Lower leg skin (tissue), 4 donors: Measurements from ENCODE around the gene TMEM89. TPM values are rescaled to one million over a fixed set of nuclear protein-coding genes. Genes with fewer than 3 reads are reported as not detected.

Source experiments
- DNase-seq, 2 donors: peaks; one replicate each; pipeline ENCODE4 v3.0.0-alpha.2; 2019; ENCODE audit warnings: low spot score in 2 of 2
- H3K4me3 ChIP-seq: fragments of 200-600 bp; sonication (generic); 2 replicates; pipeline ENCODE4 v1.5.1; 2017; ENCODE audit warnings: mild to moderate bottlenecking, low read depth; ENCODE audit not compliant: poor library complexity, severe bottlenecking
- POLR2A ChIP-seq, 2 donors: fragments of 450-650 bp; IDR thresholded peaks; one replicate each; pipeline ENCODE4 v1.6.1; 2016 to 2017; ENCODE audit warnings: antibody characterized with exemption in 2 of 2, mild to moderate bottlenecking in 1 of 2, moderate library complexity in 1 of 2
- WGBS, 2 donors: methylation state at CpG; one replicate each; pipeline ENCODE4 v1.1.5; 2018; 5-methylcytosine and 5-hydroxymethylcytosine counted together
- intact Hi-C: fragments of 100-400 bp; cut with DNase I; formaldehyde crosslinking; loops from one replicate; pipeline ENCODE4 v1.15.0; 2023; ENCODE audit warnings: low total_unique reads
- total RNA-seq, 4 donors: library from RNA; depleted of rRNA; stranded (reverse); fragments of >200 nt; gene quantifications; one replicate each; pipeline ENCODE4 v1.1.0, GENCODE V29; 2016
- TF ChIP-seq, protein P1 (sequence below), 3 donors: fragments of 450-650 bp; IDR thresholded peaks; one replicate each; pipeline ENCODE4 v1.5.1; 2016; ENCODE audit warnings: antibody characterized with exemption in 3 of 3, mild to moderate bottlenecking in 3 of 3, moderate library complexity in 2 of 3

TMEM89 gene
- total RNA-seq, 4 donors from 2014 or later = not detected

DNA sequence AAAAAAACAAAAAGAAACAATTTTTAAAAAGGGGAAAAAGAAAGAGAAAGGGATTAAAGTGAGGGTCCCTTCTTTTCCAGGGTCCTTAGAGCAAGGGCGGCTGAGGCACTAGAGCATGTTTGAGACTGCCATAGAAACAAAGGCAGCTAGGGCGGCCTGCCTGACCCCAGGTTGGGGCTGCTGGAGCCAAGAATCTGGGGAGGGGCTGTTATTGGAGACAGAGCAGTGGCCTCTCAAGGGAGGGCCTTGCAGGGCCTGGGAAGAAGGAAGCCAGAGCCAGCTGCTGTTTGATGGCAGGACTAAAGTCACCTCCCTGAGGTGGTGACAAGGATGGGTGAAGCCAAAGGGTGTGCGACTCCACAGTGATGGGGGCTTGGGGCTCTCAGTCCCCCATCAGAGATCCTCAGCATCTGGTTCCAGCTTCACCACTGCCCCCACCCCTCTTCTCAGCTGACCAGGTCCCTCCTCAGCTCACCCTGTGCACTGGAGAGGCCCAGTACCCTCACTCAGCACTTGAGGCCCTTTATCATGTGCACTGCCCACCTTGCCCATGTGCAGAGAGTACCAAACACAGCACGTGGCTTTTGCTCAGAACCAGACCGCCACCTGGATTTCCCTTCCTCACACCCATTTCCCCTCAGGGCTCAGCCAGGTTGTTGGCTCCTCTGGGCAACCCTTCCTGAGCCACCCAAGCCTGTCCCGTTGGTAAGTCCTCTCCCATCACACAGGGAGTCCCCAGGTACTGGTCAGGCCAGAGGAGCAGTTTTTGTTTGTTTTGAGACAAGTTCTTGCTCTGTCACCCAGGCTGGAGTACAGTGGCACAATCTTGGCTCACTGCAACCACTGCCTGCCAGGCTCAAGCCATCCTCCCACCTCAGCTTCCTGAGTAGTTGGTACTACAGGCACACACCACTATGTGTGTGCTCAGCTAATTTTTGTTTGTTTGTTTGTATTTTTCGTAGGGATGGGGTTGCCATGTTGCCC lies 1.7 kb downstream of the TMEM89 start:
- H3K4me3 ChIP-seq = no peak overlapping the region
- intact Hi-C loops = no loop called here
- whole genome bisulfite sequencing, 2 donors = 81 to 87% methylated on average over 7 of the region's 7 CpGs
- no peak for DNase-seq
- no peak for TF ChIP-seq POLR2A (IDR thresholded peaks at IDR 0.05)
- TF ChIP-seq, protein P1, sequence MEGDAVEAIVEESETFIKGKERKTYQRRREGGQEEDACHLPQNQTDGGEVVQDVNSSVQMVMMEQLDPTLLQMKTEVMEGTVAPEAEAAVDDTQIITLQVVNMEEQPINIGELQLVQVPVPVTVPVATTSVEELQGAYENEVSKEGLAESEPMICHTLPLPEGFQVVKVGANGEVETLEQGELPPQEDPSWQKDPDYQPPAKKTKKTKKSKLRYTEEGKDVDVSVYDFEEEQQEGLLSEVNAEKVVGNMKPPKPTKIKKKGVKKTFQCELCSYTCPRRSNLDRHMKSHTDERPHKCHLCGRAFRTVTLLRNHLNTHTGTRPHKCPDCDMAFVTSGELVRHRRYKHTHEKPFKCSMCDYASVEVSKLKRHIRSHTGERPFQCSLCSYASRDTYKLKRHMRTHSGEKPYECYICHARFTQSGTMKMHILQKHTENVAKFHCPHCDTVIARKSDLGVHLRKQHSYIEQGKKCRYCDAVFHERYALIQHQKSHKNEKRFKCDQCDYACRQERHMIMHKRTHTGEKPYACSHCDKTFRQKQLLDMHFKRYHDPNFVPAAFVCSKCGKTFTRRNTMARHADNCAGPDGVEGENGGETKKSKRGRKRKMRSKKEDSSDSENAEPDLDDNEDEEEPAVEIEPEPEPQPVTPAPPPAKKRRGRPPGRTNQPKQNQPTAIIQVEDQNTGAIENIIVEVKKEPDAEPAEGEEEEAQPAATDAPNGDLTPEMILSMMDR (IDR thresholded peaks at IDR 0.05) = no peak

GRCh38 chr3:48617559-48617958 lies 4.0 kb downstream of the TMEM89 start:
- no peak for DNase-seq
- WGBS, 2 donors = 96 to 98% methylated on average over 4 of the region's 4 CpGs
- TF ChIP-seq, protein P1 (IDR thresholded peaks at IDR 0.05) = no peak
- no peak for TF ChIP-seq POLR2A (IDR thresholded peaks at IDR 0.05)
- H3K4me3 ChIP-seq = no peak overlapping the region
- intact Hi-C loops = no loop called here

DNA sequence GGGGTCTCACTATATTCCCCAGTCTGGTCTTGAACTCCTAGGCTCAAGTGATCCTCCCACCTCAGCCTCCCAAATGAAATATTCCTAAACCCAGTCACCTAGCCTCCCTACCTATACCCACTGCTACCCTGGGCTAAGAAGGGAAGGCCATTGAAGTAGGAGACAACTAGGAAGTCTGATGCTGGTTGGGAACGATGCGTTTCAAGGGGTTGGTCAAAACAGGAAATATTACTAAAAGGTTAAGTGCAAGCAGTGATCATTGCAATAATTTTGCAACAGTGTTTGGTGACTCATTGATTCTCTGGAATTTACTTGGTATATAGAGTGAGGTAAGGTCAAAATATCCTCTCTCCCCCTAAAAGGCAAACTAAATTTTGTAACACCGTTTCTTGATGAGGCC lies 7.5 kb downstream of the TMEM89 start:
- WGBS, 2 donors = 70 to 73% methylated on average over 3 of the region's 3 CpGs

DNA sequence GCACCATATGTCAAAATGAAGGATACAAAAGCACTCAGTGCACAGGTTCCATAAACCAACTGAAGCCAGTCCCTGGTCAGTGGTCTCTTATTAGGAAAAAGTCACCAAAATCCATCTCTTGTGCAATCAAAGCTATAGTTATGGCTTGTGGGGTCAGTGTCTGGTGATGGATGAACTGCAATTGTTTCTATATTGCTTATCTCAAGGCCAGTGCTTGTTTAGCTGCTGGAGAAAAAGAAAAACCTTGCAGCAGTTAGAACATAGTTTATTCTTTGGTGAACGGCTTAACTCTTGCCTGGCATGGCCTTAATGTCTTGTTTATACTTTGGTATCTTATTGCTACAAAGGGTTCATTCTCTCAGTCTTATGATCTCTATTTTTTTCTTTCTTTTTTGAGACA lies 9.3 kb downstream of the TMEM89 start:
- 65 to 86% methylated on average over 1 of the region's 1 CpG for WGBS, 2 donors
- no peak for DNase-seq
- no peak for TF ChIP-seq POLR2A (IDR thresholded peaks at IDR 0.05)
- TF ChIP-seq, protein P1 (IDR thresholded peaks at IDR 0.05) = no peak
- no peak overlapping the region for H3K4me3 ChIP-seq
- intact Hi-C loops = no loop called here

More for the DNA sequence above, 7.5 kb downstream of the TMEM89 start:
- TF ChIP-seq, protein P1 (IDR thresholded peaks at IDR 0.05) = no peak
- TF ChIP-seq POLR2A (IDR thresholded peaks at IDR 0.05) = no peak
- intact Hi-C loops = no loop called here
- no peak for DNase-seq
- H3K4me3 ChIP-seq = no peak overlapping the region

- TF ChIP-seq POLR2A (IDR thresholded peaks at IDR 0.05) = peak in 1 of 2 donors; percentile 14
- TF ChIP-seq, protein P1 (IDR thresholded peaks at IDR 0.05) = peak in 1 of 3 donors; percentile 80
- H3K4me3 ChIP-seq = peak within 1 kb of the TSS; percentile 85
- intact Hi-C loops = no loop called here
- DNase-seq = peak; percentile 87 to 97
- WGBS, 2 donors = 5% methylated on average over 36 to 56 of the region's 86 CpGs
Observed at GRCh38 chr3:48609088-48610005, 12.2 kb downstream of the TMEM89 start, which contains the start of gene UQCRC1. Gene UQCRC1 (minus strand): TSS chr3:48609646. CDS start chr3:48609620, 26 bp downstream.
